ENCODE measurements around the gene ANP32B.

Gene ANP32B

GRCh38 chr9:98057138-98057799 lies 74.1 kb downstream of the ANP32B start:
- in situ Hi-C loops (cut with MboI; ENCODE audit: low sequenced_read_pairs), result no loop called here

DNA sequence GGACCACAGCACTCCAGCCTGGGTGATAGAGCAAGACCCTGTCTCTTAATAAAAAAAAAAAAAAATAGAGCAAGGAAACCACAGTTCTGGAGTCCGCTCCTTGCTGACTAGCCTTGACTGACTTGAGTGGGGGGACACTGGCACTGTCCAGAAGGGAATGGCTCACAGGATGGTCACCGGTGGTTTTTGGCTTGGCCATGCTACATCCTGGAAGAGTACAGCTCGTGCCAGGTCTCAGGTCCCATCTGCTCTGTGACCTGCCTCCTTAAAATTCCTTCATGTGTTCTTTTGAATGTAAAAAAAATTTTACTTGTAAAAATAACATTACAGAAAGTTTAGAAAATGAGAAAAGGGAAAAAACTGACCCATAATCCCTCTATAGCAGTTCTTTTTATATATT lies 79.0 kb downstream of the ANP32B start:
- in situ Hi-C loops (cut with MboI; ENCODE audit: low sequenced_read_pairs), result no loop called here

DNA sequence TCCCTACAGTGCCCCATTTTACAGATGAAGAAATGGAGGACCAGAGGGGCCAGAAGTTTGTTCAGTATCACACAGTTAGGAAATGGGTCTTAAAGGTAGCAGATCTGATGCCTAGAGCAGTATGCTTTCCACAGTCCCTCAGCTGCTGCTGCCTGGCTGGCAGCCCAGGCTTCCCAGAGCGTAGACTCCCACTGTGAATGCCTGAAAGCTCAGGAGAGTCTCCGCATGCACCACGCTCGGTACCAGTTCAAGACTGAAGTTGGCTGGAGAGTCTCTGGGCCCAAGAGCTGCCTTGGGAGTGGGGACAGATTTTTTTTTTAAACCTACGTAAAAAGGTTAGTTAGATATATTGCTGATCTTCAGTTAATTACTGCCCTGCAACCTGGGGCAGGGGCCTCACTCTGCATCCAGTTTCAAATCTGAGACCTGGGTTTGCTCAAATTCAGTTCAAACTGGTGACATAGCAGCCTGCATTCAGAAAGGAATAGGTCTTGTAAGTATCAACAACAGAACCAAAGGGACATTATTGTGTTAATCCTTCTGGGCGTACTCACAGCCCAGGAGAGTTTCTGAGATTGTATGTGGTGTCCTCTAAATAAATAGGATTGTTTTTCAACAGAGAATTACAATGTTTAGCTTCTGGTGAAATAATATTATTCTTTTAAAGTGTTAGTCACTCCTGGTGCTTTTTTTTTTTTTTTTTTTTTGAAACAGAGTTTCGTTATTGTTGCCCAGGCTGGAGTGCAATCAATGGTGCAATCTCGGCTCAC lies 81.7 kb downstream of the ANP32B start:
- in situ Hi-C loops (cut with MboI; ENCODE audit: low sequenced_read_pairs), result no loop called here
